T-cell (primary cell): Measurements from ENCODE around the gene INTS1. TPM values are rescaled to one million over a fixed set of nuclear protein-coding genes. Genes with fewer than 3 reads are reported as not detected.

Source experiments
- ATAC-seq, 4 experiments: fragments of 200-7000 bp in 3 of 4; fragments of 150-1000 bp in 1 of 4; cut with Tn5 transposase; replicated peaks in 1 of 4; 1 replicate in 3 of 4; 2 replicates in 1 of 4; pipeline ENCODE4 v1.10.0; 2021; ENCODE audit warnings: moderate library complexity in 3 of 4, mild to moderate bottlenecking in 2 of 4, moderate number of reproducible peaks in 1 of 4
- CTCF ChIA-PET, 2 donors: fragments of 300-600 bp; sonication (Branson Sonifier 250); formaldehyde crosslinking; loops; one replicate each; lab custom pipeline; 2022; ENCODE audit warnings: antibody characterized with exemption in 2 of 2; lab: Charles Lee
- POLR2A ChIA-PET, 2 donors: fragments of 300-600 bp; sonication (Branson Sonifier 250); formaldehyde crosslinking; loops; one replicate each; lab custom pipeline; 2022; ENCODE audit warnings: antibody characterized with exemption in 2 of 2; lab: Charles Lee
- DNase-seq, 35 experiments: peaks; one replicate each; pipeline versions ENCODE4 v3.0.0 to v3.0.0-alpha.2; 2013 to 2023
- H3K27ac ChIP-seq: one replicate; pipeline ENCODE4 v1.5.1; 2013; ENCODE audit warnings: low read length
- H3K27me3 ChIP-seq, 2 experiments: replicated peaks in 1 of 2; 1 replicate in 1 of 2; 2 replicates in 1 of 2; pipeline versions ENCODE4 v1.6.1 to v1.7.0; 2013; ENCODE audit warnings: low read length in 1 of 2, mixed read lengths in 1 of 2; ENCODE audit not compliant: control insufficient read depth in 2 of 2, insufficient read depth in 2 of 2; ENCODE audit errors: extremely low read depth in 1 of 2
- H3K36me3 ChIP-seq, 2 donors: 1 replicate in 1 of 2; 2 replicates in 1 of 2; pipeline versions ENCODE4 v1.6.1 to v1.7.0; 2013; ENCODE audit warnings: low read length in 1 of 2; ENCODE audit not compliant: control insufficient read depth in 2 of 2, insufficient read depth in 1 of 2; ENCODE audit errors: extremely low read depth in 1 of 2
- H3K4me1 ChIP-seq, 2 experiments: 1 replicate in 1 of 2; 2 replicates in 1 of 2; pipeline versions ENCODE4 v1.6.1 to v1.7.0; 2013; ENCODE audit warnings: low read length in 2 of 2, mixed read lengths in 1 of 2; ENCODE audit not compliant: insufficient read depth in 2 of 2, control insufficient read depth in 1 of 2; ENCODE audit errors: extremely low read depth in 1 of 2
- H3K4me3 ChIP-seq, 2 donors: 1 replicate in 1 of 2; 2 replicates in 1 of 2; pipeline versions ENCODE4 v1.5.1 to v1.7.0; 2013; ENCODE audit warnings: mild to moderate bottlenecking in 2 of 2, low read length in 1 of 2, moderate library complexity in 1 of 2; ENCODE audit not compliant: control insufficient read depth in 1 of 2; ENCODE audit errors: extremely low read depth in 1 of 2
- H3K9me3 ChIP-seq: 2 replicates; pipeline ENCODE4 v1.7.0; 2013
- H3K27ac Mint-ChIP-seq, 2 donors: one replicate each; pipeline ENCODE4 v1.8.0; 2020 to 2021; ENCODE audit warnings: mild to moderate bottlenecking in 2 of 2, mixed read lengths in 2 of 2
- H3K27me3 Mint-ChIP-seq, 2 donors: one replicate each; pipeline ENCODE4 v1.8.0; 2021 to 2022; ENCODE audit warnings: mixed read lengths in 2 of 2
- H3K36me3 Mint-ChIP-seq: one replicate; pipeline ENCODE4 v1.8.0; 2021; ENCODE audit warnings: mixed read lengths
- H3K4me1 Mint-ChIP-seq, 3 donors: one replicate each; pipeline ENCODE4 v1.8.0; 2020 to 2022; ENCODE audit warnings: mixed read lengths in 3 of 3, mild to moderate bottlenecking in 1 of 3
- H3K4me3 Mint-ChIP-seq, 3 donors: one replicate each; pipeline ENCODE4 v1.8.0; 2020 to 2022; ENCODE audit warnings: mild to moderate bottlenecking in 3 of 3, mixed read lengths in 3 of 3, moderate library complexity in 3 of 3
- H3K9me3 Mint-ChIP-seq, 3 donors: one replicate each; pipeline ENCODE4 v1.8.0; 2020 to 2022; ENCODE audit warnings: mixed read lengths in 3 of 3
- WGBS: methylation state at CpG from one replicate; pipeline ENCODE4 v1.1.5; 2013; ENCODE audit warnings: missing lambda C conversion rate; ENCODE audit not compliant: insufficient coverage; 5-methylcytosine and 5-hydroxymethylcytosine counted together
- total RNA-seq, 35 experiments: library from RNA in 6 of 35; stranded (reverse) in 6 of 35; fragments of 120-200 nt in 1 of 35; gene quantifications; one replicate each; pipeline versions ENCODE4 v1.2.1 to v1.2.4 and lab custom pipeline; 2013 to 2026

The INTS1 gene
- total RNA-seq, 5 donors from 2014 or later (not counting 1 experiment from before 2014, with no cell fraction given) = 102 to 147 (median 131) TPM

DNA sequence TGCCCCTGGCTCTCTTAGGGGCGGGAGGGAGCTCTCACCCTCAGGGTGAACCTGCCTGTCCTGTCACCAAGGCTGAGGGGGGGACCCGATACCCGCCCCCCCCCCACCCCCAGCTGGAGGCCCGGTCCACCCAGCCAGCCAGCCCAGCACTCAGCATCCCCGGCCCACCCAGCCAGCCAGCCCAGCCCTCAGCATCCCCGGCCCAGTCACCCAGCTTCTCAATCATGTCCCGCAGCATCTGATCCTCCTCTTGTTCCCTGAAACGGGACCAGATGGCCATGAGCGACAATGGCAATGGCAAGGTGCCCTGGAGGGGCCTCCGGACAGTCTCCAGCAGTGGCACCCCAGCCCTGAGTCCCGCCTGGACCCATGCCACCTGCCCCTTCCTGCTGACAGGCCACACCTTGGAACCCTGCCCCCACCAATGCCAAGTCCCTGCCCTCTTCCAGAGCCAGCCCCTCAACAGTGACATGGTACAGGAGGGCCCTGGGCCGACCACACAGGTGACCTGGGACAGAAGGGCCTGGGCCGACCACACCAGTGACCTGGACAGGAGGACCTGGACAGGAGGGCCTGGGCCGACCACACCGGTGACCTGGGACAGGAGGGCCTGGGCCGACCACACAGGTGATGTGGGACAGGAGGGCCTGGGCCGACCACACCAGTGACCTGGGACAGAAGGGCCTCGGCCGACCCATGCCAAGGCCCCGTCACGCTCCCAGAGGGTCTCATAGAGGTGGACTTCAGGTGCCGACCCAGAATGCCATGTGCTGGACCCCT is 69.1 kb downstream of the INTS1 start:
- Mint-ChIP-seq H3K4me3 (no peak overlapping the region), H3K27me3 (peaks cover 4 to 5% of the 10 kb centered on the region in 2 donors), H3K27ac (no peak overlapping the region), H3K4me1 (peaks cover 3 to 6% (median 3%) of the 10 kb centered on the region in 3 donors), H3K9me3 (no peaks in the 10 kb centered on the region), H3K36me3 (no peaks in the 10 kb centered on the region)
- H3K27me3 ChIP-seq = peaks cover 0 to 47% of the 10 kb centered on the region in 2 experiments
- H3K9me3 ChIP-seq = no peaks in the 10 kb centered on the region
- DNase-seq (no peak), ATAC-seq (no peak)
- H3K4me3 ChIP-seq = no peak overlapping the region
- no peak overlapping the region for H3K27ac ChIP-seq
- 87% methylated on average over 17 of the region's 22 CpGs for WGBS
- H3K36me3 ChIP-seq = no peaks in the 10 kb centered on the region
- POLR2A ChIA-PET = no interaction called here
- peaks cover 0 to 10% of the 10 kb centered on the region in 2 experiments for H3K4me1 ChIP-seq
- CTCF ChIA-PET = interaction anchor here in 1 of 2 donors (0.6 kb wide), 1 partner anchor 1175 kb away, joined by 3 read pairs; no protein-coding TSS in a partner anchor

DNA sequence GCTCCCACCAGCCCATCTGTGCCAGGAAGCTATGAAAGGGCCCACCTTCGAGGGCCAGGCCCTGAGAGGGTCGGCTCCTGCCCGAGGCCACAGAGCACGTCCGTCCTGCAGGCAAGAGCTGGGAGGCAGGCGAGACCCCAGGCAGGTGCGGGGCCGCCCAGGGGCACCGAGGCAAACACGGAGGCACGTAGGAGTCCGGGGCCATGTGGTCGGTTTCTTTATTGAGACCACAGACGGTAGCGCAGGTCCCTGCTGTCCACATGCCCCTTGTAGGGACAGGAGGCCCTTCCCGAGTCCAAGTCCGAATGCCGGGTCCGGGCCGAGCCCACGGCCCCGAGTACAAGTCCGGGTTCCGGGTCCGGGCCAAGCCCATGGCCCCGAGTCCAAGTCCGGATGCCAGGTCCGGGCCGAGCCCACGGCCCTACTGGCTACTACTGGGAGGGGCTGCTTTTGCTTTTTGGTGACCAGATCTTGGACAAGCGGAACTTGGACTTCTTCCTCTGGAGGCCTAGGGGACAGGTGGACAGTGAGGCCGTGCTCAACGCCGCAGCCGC is 69.9 kb downstream of the INTS1 start:
- no peak overlapping the region for H3K4me3 Mint-ChIP-seq
- no peaks in the 10 kb centered on the region for H3K36me3 Mint-ChIP-seq
- Histone ChIP-seq H3K9me3 (no peaks in the 10 kb centered on the region), H3K4me1 (peaks cover 0 to 10% of the 10 kb centered on the region in 2 experiments), H3K27me3 (peaks cover 0 to 52% of the 10 kb centered on the region in 2 experiments), H3K27ac (no peak overlapping the region), H3K36me3 (no peaks in the 10 kb centered on the region), H3K4me3 (no peak overlapping the region)
- ChIA-PET POLR2A (interaction anchor here in 1 of 2 donors (0.6 kb wide), 1 partner anchor 302 kb away, joined by 6 read pairs; no protein-coding TSS in a partner anchor), CTCF (interaction anchor here in 1 of 2 donors (0.7 kb wide), 1 partner anchor 209 kb away, joined by 3 read pairs; no protein-coding TSS in a partner anchor)
- DNase-seq (no peak), ATAC-seq (no peak)
- H3K27me3 Mint-ChIP-seq = peaks cover 4 to 5% of the 10 kb centered on the region in 2 donors
- H3K4me1 Mint-ChIP-seq = peaks cover 3 to 6% (median 3%) of the 10 kb centered on the region in 3 donors
- 89% methylated on average over 34 of the region's 35 CpGs for WGBS
- no peaks in the 10 kb centered on the region for H3K9me3 Mint-ChIP-seq
- H3K27ac Mint-ChIP-seq = no peak overlapping the region

DNA sequence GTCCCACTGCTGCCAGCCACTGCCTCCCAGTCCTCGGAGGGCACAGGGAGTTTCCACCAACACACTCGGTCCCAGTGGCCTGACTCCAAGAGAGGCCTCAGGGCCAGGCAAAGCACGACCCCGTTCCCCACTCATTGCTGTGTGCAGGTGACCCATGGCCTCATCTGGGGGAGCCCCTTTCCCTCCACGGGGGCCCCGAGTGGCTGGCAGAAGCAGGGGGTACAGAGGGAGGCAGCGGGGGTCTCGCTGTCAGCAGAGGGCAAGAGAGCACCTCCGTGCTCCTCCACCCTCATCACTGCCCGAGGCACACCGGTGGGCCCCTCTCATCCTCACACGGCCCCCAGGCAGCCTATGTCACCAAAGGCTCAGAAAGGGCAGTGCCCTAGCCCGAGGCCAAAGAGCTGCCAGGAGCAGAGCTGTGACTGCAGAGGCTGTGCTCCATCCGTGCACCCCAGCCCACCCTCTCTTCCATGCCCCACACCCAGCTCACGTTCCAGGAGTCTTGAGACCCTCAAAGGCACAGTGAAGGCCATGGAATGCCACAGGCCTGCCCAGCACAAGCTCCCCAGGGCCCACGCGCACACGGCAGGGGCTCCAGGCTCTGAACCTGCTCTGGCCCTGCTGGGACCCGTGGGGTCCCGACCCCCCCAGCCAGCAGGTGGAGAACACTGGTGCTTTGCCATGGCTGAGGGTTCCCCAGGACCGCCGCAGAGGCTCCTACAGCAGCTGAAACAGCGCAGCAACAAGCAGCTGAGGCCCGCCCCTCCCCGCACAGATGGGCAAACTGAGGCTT is 70.9 kb downstream of the INTS1 start:
- H3K27ac Mint-ChIP-seq = no peak overlapping the region
- no peaks in the 10 kb centered on the region for H3K9me3 Mint-ChIP-seq
- DNase-seq (no peak), ATAC-seq (no peak)
- Histone ChIP-seq H3K27me3 (peaks cover 0 to 56% of the 10 kb centered on the region in 2 experiments), H3K4me3 (no peak overlapping the region), H3K27ac (no peak overlapping the region), H3K4me1 (peaks cover 0 to 10% of the 10 kb centered on the region in 2 experiments), H3K36me3 (no peaks in the 10 kb centered on the region), H3K9me3 (no peaks in the 10 kb centered on the region)
- 83% methylated on average over 19 of the region's 25 CpGs for WGBS
- peaks cover 4 to 5% of the 10 kb centered on the region in 2 donors for H3K27me3 Mint-ChIP-seq
- ChIA-PET POLR2A (interaction anchor here in 1 of 2 donors (0.6 kb wide), 1 partner anchor 301 kb away, joined by 6 read pairs; no protein-coding TSS in a partner anchor), CTCF (interaction anchor here in 1 of 2 donors (0.6 to 1.8 kb wide), 5 partner anchors 19 to 1148 kb away, joined by 3 to 5 read pairs (median 4); no protein-coding TSS in a partner anchor)
- no peak overlapping the region for H3K4me3 Mint-ChIP-seq
- no peaks in the 10 kb centered on the region for H3K36me3 Mint-ChIP-seq
- H3K4me1 Mint-ChIP-seq = peaks cover 3 to 6% (median 3%) of the 10 kb centered on the region in 3 donors

DNA sequence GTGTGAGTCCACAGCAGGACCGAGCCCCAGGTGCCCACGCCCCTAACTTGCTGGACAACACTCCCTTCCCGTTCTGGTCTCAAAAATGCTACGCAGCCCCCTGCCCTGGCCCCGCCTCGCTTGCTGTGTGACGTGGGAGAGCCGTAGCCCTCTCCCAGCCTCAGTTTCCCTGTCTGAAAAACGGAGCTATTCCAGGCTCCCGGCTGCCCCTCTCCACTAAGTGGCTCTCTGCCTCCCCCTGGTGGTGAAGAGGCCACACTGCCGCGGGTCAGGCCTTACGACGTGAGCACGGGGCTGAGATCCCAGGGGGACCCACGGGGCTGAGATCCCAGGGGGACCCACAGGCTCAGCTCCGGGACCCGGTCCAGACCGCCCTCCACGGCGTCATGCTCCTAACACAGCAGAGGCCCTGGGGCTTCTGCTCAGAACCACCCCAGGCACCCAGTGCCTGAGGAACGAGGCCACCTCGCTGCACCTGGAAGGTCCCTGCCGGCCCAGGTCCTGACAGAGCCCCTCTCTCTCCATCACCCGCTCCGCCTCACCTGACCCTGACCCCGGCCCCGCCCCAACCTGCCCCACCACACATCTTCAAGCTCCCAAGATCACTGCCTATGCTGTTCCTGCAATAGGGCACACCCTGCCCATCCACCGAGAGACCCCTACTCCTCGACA is 71.6 kb downstream of the INTS1 start:
- Mint-ChIP-seq H3K27ac (no peak overlapping the region), H3K4me3 (no peak overlapping the region), H3K36me3 (no peaks in the 10 kb centered on the region), H3K27me3 (peaks cover 4 to 5% of the 10 kb centered on the region in 2 donors), H3K4me1 (peaks cover 3 to 6% (median 3%) of the 10 kb centered on the region in 3 donors), H3K9me3 (no peaks in the 10 kb centered on the region)
- Histone ChIP-seq H3K36me3 (no peaks in the 10 kb centered on the region), H3K4me3 (no peak overlapping the region), H3K27ac (no peak overlapping the region), H3K27me3 (peaks cover 0 to 56% of the 10 kb centered on the region in 2 experiments), H3K4me1 (peaks cover 0 to 10% of the 10 kb centered on the region in 2 experiments), H3K9me3 (no peaks in the 10 kb centered on the region)
- DNase-seq (peak; percentile 31 to 86 (median 72)), ATAC-seq (peak; percentile 71 to 87 (median 81))
- WGBS = 19% methylated on average over 27 of the region's 30 CpGs
- ChIA-PET POLR2A (no interaction called here), CTCF (interaction anchor here (0.6 to 1.8 kb wide), 8 partner anchors 15 to 1149 kb away, joined by 3 to 8 read pairs (median 4); no protein-coding TSS in a partner anchor)

DNA sequence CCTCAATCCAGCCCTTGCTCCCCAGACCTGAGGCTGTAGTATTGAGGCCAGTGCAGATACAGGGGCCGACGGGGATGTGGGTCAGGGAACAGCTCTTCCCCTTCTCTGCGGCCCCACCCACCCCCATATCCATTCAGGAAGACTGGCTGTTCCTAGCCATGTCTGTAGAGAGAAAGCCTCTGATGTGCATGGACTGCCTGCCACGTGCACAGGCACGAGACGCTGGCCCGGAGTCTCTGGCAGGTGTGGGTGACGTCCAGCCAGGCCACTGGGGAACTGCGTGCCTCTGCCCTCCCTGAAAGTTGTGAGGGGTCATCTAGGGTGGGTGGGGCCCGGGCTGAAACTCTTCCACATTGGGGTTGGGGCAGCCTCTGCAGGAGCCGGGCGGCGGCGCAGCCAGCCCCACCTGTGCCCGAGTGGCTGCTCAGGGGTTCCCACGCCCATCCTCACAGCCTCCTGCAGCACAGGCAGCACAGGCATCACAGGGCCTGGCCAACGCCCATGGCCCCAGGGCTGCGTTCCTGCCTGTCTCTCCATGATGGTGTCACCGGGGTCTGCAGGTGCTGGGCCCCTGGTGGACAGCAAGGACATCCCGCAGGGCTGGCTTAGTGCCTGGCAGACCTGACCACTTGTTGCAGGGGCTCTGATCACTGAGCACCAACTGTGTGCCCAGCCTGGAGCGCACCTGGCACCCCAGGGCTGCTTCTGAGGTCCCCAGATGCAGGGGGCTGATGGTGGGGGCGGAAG is 72.4 kb downstream of the INTS1 start:
- Histone ChIP-seq H3K4me1 (peaks cover 0 to 10% of the 10 kb centered on the region in 2 experiments), H3K9me3 (no peaks in the 10 kb centered on the region), H3K27me3 (peaks cover 0 to 56% of the 10 kb centered on the region in 2 experiments), H3K4me3 (no peak overlapping the region), H3K27ac (no peak overlapping the region), H3K36me3 (no peaks in the 10 kb centered on the region)
- no peak for DNase-seq
- WGBS = 48% methylated on average over 16 of the region's 22 CpGs
- Mint-ChIP-seq H3K4me3 (no peak overlapping the region), H3K9me3 (no peaks in the 10 kb centered on the region), H3K4me1 (peaks cover 3 to 6% (median 3%) of the 10 kb centered on the region in 3 donors), H3K27me3 (peaks cover 4 to 5% of the 10 kb centered on the region in 2 donors), H3K36me3 (no peaks in the 10 kb centered on the region), H3K27ac (no peak overlapping the region)
- CTCF ChIA-PET = interaction anchor here (0.5 to 1.8 kb wide), 4 partner anchors 14 to 255 kb away, joined by 3 to 5 read pairs (median 4); no protein-coding TSS in a partner anchor
- POLR2A ChIA-PET = no interaction called here
- no peak for ATAC-seq
